ENCODE data around the gene C9.

The C9 gene

DNA sequence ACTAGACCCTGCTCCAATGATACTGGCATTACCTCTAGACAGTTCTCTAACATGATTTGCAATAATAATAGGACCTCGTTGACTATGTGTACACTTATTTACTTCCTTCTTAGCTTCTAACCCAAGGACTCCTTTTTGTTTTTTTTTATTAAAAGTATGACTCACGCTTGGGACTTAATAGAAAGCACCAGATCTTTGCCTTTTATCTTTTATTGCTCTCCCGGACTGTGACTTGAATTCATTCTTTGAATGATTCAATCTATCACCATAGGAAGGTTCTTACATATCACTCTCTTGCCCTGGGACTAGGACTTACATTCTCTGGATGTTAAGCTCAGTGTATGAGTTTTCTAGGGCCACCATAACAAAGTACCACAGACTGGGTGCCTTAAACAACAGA, 9.0 kb downstream of the C9 start:
- H3K79me2 ChIP-seq (ENCODE audit: control insufficient read depth, insufficient read depth, low read length, poor library complexity) = no peaks in the 10 kb centered on the region
- H4K8ac ChIP-seq (ENCODE audit: low read depth, low read length) = no peak overlapping the region
- no peak overlapping the region for H3K18ac ChIP-seq (ENCODE audit: low read length)
- no peak overlapping the region for H3K27ac ChIP-seq (ENCODE audit: low read depth, low read length)
- no peak overlapping the region for H2BK12ac ChIP-seq (ENCODE audit: low read length)
- no peaks in the 10 kb centered on the region for H3K27me3 ChIP-seq (ENCODE audit: insufficient read depth, low read length)
- no peak overlapping the region for H4K91ac ChIP-seq (ENCODE audit: low read depth, low read length)
- no peak overlapping the region for H3K23ac ChIP-seq (ENCODE audit: low read length)
- H3K4ac ChIP-seq (ENCODE audit: low read depth, low read length) = no peak overlapping the region
- no peaks in the 10 kb centered on the region for H3K79me1 ChIP-seq (ENCODE audit: low read length)
- H3K36me3 ChIP-seq (ENCODE audit: control insufficient read depth in 1 of 2, insufficient read depth in 2 of 2, low read length in 2 of 2) = no peaks in the 10 kb centered on the region
- peaks cover 4% of the 10 kb centered on the region for H3K9me3 ChIP-seq (ENCODE audit: insufficient read depth, low read depth, low read length)
- DNase-seq = no peak
- H2AK5ac ChIP-seq (ENCODE audit: low read length) = no peak overlapping the region
- no peak overlapping the region for H3K4me2 ChIP-seq (ENCODE audit: low read length)
- H3K4me3 ChIP-seq (ENCODE audit: low read depth, low read length) = no peak overlapping the region
- WGBS (ENCODE audit: extremely low coverage, insufficient coverage, insufficient read length) = no CpG with 5 or more reads among the region's 3 CpGs
- no peaks in the 10 kb centered on the region for H3K4me1 ChIP-seq (ENCODE audit: control insufficient read depth in 1 of 2, insufficient read depth in 2 of 2, low read length in 2 of 2)
- no peak overlapping the region for H3K14ac ChIP-seq (ENCODE audit: low read length)
- H2AFZ ChIP-seq (ENCODE audit: insufficient read depth, low read length, poor library complexity) = no peak overlapping the region
- no peak overlapping the region for H2BK5ac ChIP-seq (ENCODE audit: low read depth, low read length, poor library complexity)
- no peak overlapping the region for H3K9ac ChIP-seq (ENCODE audit: low read length)
- no peak overlapping the region for H2BK120ac ChIP-seq (ENCODE audit: insufficient read depth, low read length, poor library complexity)
- H4K12ac ChIP-seq (ENCODE audit: low read depth, low read length) = no peak overlapping the region

DNA sequence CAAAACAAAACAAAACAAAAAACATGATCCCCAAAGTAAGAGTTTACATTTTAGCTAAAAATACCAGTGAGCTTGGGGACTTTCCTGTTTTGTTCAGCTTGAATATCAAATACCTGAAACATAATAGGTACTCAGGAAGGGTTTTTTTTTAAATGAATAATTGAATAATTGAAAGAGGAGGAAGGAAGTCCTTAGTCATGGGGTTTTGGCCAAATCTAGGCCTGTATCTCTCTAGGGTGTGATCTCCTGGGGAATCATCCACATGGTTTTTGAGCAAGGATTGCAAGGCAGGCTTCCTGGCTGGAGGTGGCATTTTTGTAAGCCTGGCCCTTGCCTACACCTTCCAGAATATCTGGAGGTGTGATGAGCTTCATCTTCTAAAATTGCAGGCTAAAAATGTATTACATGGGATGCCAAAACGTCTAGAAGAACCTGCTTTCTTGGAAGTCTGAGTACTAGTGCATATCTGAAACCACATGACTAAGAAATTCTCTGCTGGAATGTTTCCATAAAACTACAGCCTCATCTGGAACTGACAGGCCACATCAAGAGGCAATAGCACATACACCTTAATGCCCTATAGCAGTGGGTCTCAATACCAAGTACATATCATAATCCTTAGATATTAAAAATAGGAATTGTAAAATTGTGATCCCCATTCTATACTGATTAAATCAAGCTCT, 10.4 kb downstream of the C9 start:
- no peak overlapping the region for H2AFZ ChIP-seq (ENCODE audit: insufficient read depth, low read length, poor library complexity)
- H3K4ac ChIP-seq (ENCODE audit: low read depth, low read length) = no peak overlapping the region
- H2BK12ac ChIP-seq (ENCODE audit: low read length) = no peak overlapping the region
- H4K91ac ChIP-seq (ENCODE audit: low read depth, low read length) = no peak overlapping the region
- no peak overlapping the region for H3K9ac ChIP-seq (ENCODE audit: low read length)
- H3K79me1 ChIP-seq (ENCODE audit: low read length) = no peaks in the 10 kb centered on the region
- H2BK5ac ChIP-seq (ENCODE audit: low read depth, low read length, poor library complexity) = no peak overlapping the region
- H3K27me3 ChIP-seq (ENCODE audit: insufficient read depth, low read length) = no peaks in the 10 kb centered on the region
- no peak overlapping the region for H3K4me2 ChIP-seq (ENCODE audit: low read length)
- no CpG with 5 or more reads among the region's 1 CpG for WGBS (ENCODE audit: extremely low coverage, insufficient coverage, insufficient read length)
- no peaks in the 10 kb centered on the region for H3K4me1 ChIP-seq (ENCODE audit: control insufficient read depth in 1 of 2, insufficient read depth in 2 of 2, low read length in 2 of 2)
- no peaks in the 10 kb centered on the region for H3K79me2 ChIP-seq (ENCODE audit: control insufficient read depth, insufficient read depth, low read length, poor library complexity)
- H3K4me3 ChIP-seq (ENCODE audit: low read depth, low read length) = no peak overlapping the region
- no peak overlapping the region for H3K14ac ChIP-seq (ENCODE audit: low read length)
- H3K27ac ChIP-seq (ENCODE audit: low read depth, low read length) = no peak overlapping the region
- H3K23ac ChIP-seq (ENCODE audit: low read length) = no peak overlapping the region
- peaks cover 6% of the 10 kb centered on the region for H3K9me3 ChIP-seq (ENCODE audit: insufficient read depth, low read depth, low read length)
- H3K36me3 ChIP-seq (ENCODE audit: control insufficient read depth in 1 of 2, insufficient read depth in 2 of 2, low read length in 2 of 2) = no peaks in the 10 kb centered on the region
- no peak overlapping the region for H2BK120ac ChIP-seq (ENCODE audit: insufficient read depth, low read length, poor library complexity)
- no peak overlapping the region for H2AK5ac ChIP-seq (ENCODE audit: low read length)
- H4K8ac ChIP-seq (ENCODE audit: low read depth, low read length) = no peak overlapping the region
- H3K18ac ChIP-seq (ENCODE audit: low read length) = no peak overlapping the region
- no peak overlapping the region for H4K12ac ChIP-seq (ENCODE audit: low read depth, low read length)
- DNase-seq = peak in 1 of 2 donors; percentile 24

DNA sequence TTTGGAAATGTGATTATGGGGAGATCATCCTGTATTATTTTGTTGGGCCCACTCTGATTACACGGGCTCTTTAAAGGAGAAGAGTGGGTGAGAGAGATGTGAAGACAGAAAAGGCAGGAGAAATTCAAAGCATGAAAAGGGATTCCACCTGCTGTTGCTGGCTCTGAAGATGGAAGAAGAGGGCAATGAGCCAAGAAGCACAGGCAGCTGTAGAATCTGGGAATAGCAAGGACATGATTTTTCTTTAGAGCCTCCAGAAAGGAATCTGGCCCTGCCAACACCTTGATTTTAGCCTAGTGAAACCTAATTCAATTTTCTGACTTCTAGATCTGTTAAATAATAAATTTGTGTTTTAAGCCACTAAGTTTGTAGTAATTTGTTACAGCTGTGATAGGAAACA, 11.3 kb downstream of the C9 start:
- no peak overlapping the region for H2BK120ac ChIP-seq (ENCODE audit: insufficient read depth, low read length, poor library complexity)
- no peaks in the 10 kb centered on the region for H3K79me2 ChIP-seq (ENCODE audit: control insufficient read depth, insufficient read depth, low read length, poor library complexity)
- peaks cover 6% of the 10 kb centered on the region for H3K9me3 ChIP-seq (ENCODE audit: insufficient read depth, low read depth, low read length)
- H4K12ac ChIP-seq (ENCODE audit: low read depth, low read length) = no peak overlapping the region
- H2BK5ac ChIP-seq (ENCODE audit: low read depth, low read length, poor library complexity) = no peak overlapping the region
- H2AK5ac ChIP-seq (ENCODE audit: low read length) = no peak overlapping the region
- no peak overlapping the region for H3K9ac ChIP-seq (ENCODE audit: low read length)
- no peak overlapping the region for H3K4me3 ChIP-seq (ENCODE audit: low read depth, low read length)
- H3K4me1 ChIP-seq (ENCODE audit: control insufficient read depth in 1 of 2, insufficient read depth in 2 of 2, low read length in 2 of 2) = no peaks in the 10 kb centered on the region
- no peak overlapping the region for H2BK12ac ChIP-seq (ENCODE audit: low read length)
- H3K79me1 ChIP-seq (ENCODE audit: low read length) = no peaks in the 10 kb centered on the region
- no peak overlapping the region for H2AFZ ChIP-seq (ENCODE audit: insufficient read depth, low read length, poor library complexity)
- no peak overlapping the region for H4K8ac ChIP-seq (ENCODE audit: low read depth, low read length)
- WGBS (ENCODE audit: extremely low coverage, insufficient coverage, insufficient read length) = no CpG with 5 or more reads among the region's 1 CpG
- H3K23ac ChIP-seq (ENCODE audit: low read length) = no peak overlapping the region
- no peak overlapping the region for H4K91ac ChIP-seq (ENCODE audit: low read depth, low read length)
- no peak overlapping the region for H3K4me2 ChIP-seq (ENCODE audit: low read length)
- no peaks in the 10 kb centered on the region for H3K36me3 ChIP-seq (ENCODE audit: control insufficient read depth in 1 of 2, insufficient read depth in 2 of 2, low read length in 2 of 2)
- no peak overlapping the region for H3K18ac ChIP-seq (ENCODE audit: low read length)
- no peak overlapping the region for H3K27ac ChIP-seq (ENCODE audit: low read depth, low read length)
- DNase-seq = no peak
- H3K4ac ChIP-seq (ENCODE audit: low read depth, low read length) = no peak overlapping the region
- H3K27me3 ChIP-seq (ENCODE audit: insufficient read depth, low read length) = no peaks in the 10 kb centered on the region
- no peak overlapping the region for H3K14ac ChIP-seq (ENCODE audit: low read length)

DNA sequence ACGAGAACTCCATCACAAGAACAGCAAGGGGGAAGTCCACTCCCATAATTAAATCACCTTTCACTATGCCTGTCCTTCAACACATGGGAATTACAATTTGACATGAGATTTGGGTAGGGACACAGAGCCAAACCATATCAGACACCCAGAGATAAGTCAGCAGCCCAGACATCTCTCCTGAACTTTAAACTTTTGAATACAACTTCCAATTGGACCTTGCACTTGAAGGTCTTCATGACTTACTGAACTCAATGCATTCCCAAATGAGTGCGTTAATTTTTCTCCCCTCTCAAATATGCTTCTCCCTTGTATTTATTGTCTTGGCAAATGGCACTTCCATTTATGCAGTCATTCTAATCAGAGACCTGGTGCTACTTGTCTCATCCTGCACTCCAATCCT, 12.1 kb downstream of the C9 start:
- Histone ChIP-seq H3K9me3 (ENCODE audit: insufficient read depth, low read depth, low read length) (peaks cover 6% of the 10 kb centered on the region), H3K79me1 (ENCODE audit: low read length) (no peaks in the 10 kb centered on the region), H4K12ac (ENCODE audit: low read depth, low read length) (no peak overlapping the region), H2BK5ac (ENCODE audit: low read depth, low read length, poor library complexity) (no peak overlapping the region), H4K8ac (ENCODE audit: low read depth, low read length) (no peak overlapping the region), H2AFZ (ENCODE audit: insufficient read depth, low read length, poor library complexity) (no peak overlapping the region), H3K36me3 (ENCODE audit: control insufficient read depth in 1 of 2, insufficient read depth in 2 of 2, low read length in 2 of 2) (no peaks in the 10 kb centered on the region), H3K4ac (ENCODE audit: low read depth, low read length) (no peak overlapping the region), H3K18ac (ENCODE audit: low read length) (no peak overlapping the region), H2AK5ac (ENCODE audit: low read length) (no peak overlapping the region), H3K27ac (ENCODE audit: low read depth, low read length) (no peak overlapping the region), H3K14ac (ENCODE audit: low read length) (no peak overlapping the region), H2BK12ac (ENCODE audit: low read length) (no peak overlapping the region), H3K4me2 (ENCODE audit: low read length) (no peak overlapping the region), H3K27me3 (ENCODE audit: insufficient read depth, low read length) (no peaks in the 10 kb centered on the region), H3K4me1 (ENCODE audit: control insufficient read depth in 1 of 2, insufficient read depth in 2 of 2, low read length in 2 of 2) (no peaks in the 10 kb centered on the region), H3K9ac (ENCODE audit: low read length) (no peak overlapping the region), H3K23ac (ENCODE audit: low read length) (no peak overlapping the region), H3K79me2 (ENCODE audit: control insufficient read depth, insufficient read depth, low read length, poor library complexity) (no peaks in the 10 kb centered on the region), H4K91ac (ENCODE audit: low read depth, low read length) (no peak overlapping the region), H3K4me3 (ENCODE audit: low read depth, low read length) (no peak overlapping the region), H2BK120ac (ENCODE audit: insufficient read depth, low read length, poor library complexity) (no peak overlapping the region)
- WGBS (ENCODE audit: extremely low coverage, insufficient coverage, insufficient read length) = no CpG with 5 or more reads among the region's 2 CpGs
- no peak for DNase-seq
